Uterus (tissue), 4 donors: ENCODE measurements around the gene DCUN1D2. TPM values are rescaled to one million over a fixed set of nuclear protein-coding genes. Genes with fewer than 3 reads are reported as not detected.

ENCODE experiments used
- DNase-seq, 2 donors: peaks; one replicate each; pipeline ENCODE4 v3.0.0-alpha.2; 2019 to 2020
- H3K27ac ChIP-seq, 2 donors: fragments of 200-600 bp; sonication (generic); 1 replicate in 1 of 2; 2 replicates in 1 of 2; pipeline ENCODE4 v1.5.1; 2016 to 2018
- H3K27me3 ChIP-seq, 2 donors: fragments of 200-600 bp; sonication (generic); one replicate each; pipeline ENCODE4 v1.5.1; 2018 to 2019; ENCODE audit warnings: control low read depth in 1 of 2
- H3K36me3 ChIP-seq, 2 donors: fragments of 200-600 bp; sonication (generic); one replicate each; pipeline ENCODE4 v1.5.1; 2019; ENCODE audit warnings: control low read depth in 1 of 2
- H3K4me1 ChIP-seq, 2 donors: fragments of 200-600 bp; sonication (generic); one replicate each; pipeline ENCODE4 v1.5.1; 2018 to 2019; ENCODE audit warnings: control low read depth in 1 of 2
- H3K4me3 ChIP-seq, 2 donors: fragments of 200-600 bp; sonication (generic); 1 replicate in 1 of 2; 2 replicates in 1 of 2; pipeline ENCODE4 v1.5.1; 2018 to 2019; ENCODE audit warnings: mild to moderate bottlenecking in 1 of 2
- H3K9me3 ChIP-seq, 2 donors: fragments of 200-600 bp; sonication (generic); one replicate each; pipeline ENCODE4 v1.5.1; 2019; ENCODE audit warnings: control low read depth in 1 of 2
- CTCF ChIP-seq, 4 experiments: fragments of 200-600 bp in 2 of 4; fragments of 450-650 bp in 2 of 4; sonication (generic) in 2 of 4; IDR thresholded peaks; one replicate each; pipeline ENCODE4 v1.5.1; 2016 to 2019; ENCODE audit warnings: antibody characterized with exemption in 4 of 4, mild to moderate bottlenecking in 2 of 4, moderate library complexity in 1 of 4
- POLR2A ChIP-seq, 2 donors: fragments of 450-650 bp; IDR thresholded peaks; one replicate each; pipeline ENCODE4 v1.6.1; 2016; ENCODE audit warnings: antibody characterized with exemption in 2 of 2, mild to moderate bottlenecking in 1 of 2, moderate library complexity in 1 of 2
- intact Hi-C: fragments of 100-400 bp; cut with DNase I; formaldehyde crosslinking; loops from one replicate; pipeline ENCODE4 v1.15.1; 2023; ENCODE audit warnings: low total_unique reads
- total RNA-seq, 4 donors: library from RNA; depleted of rRNA in 3 of 4; stranded (reverse); fragments of >200 nt in 3 of 4; gene quantifications; one replicate each; pipeline versions ENCODE4 v1.1.0 to v1.2.4, GENCODE V29; 2014 to 2023
- donor health status: DM: yes; HTN: yes; CAD: no.

DCUN1D2 gene
- total RNA-seq, 4 donors from 2014 or later: 7.7 to 68.2 (median 29.3) TPM

GRCh38 chr13:113483504-113484293 is 6.8 kb downstream of the DCUN1D2 start:
- no peak for TF ChIP-seq POLR2A (IDR thresholded peaks at IDR 0.05)
- no peak for TF ChIP-seq CTCF (IDR thresholded peaks at IDR 0.05)
- peaks cover 0 to 4% of the 10 kb centered on the region in 2 donors for H3K4me1 ChIP-seq

GRCh38 chr13:113483081-113483480 is 7.4 kb downstream of the DCUN1D2 start:
- Histone ChIP-seq H3K4me3 (no peak overlapping the region), H3K9me3 (no peaks in the 10 kb centered on the region), H3K36me3 (no peaks in the 10 kb centered on the region), H3K27ac (no peak overlapping the region), H3K4me1 (no peaks in the 10 kb centered on the region), H3K27me3 (no peaks in the 10 kb centered on the region)
- no peak for TF ChIP-seq CTCF (IDR thresholded peaks at IDR 0.05)
- TF ChIP-seq POLR2A (IDR thresholded peaks at IDR 0.05): no peak
- DNase-seq: no peak
- intact Hi-C loops: no loop called here

More at GRCh38 chr13:113483504-113484293, 6.8 kb downstream of the DCUN1D2 start:
- Histone ChIP-seq H3K4me3 (no peak overlapping the region), H3K27me3 (no peaks in the 10 kb centered on the region), H3K27ac (no peak overlapping the region), H3K9me3 (no peaks in the 10 kb centered on the region), H3K36me3 (no peaks in the 10 kb centered on the region)
- DNase-seq: no peak
- intact Hi-C loops: no loop called here

- H3K4me1 ChIP-seq: no peaks in the 10 kb centered on the region
- TF ChIP-seq CTCF (IDR thresholded peaks at IDR 0.05) (no peak), POLR2A (IDR thresholded peaks at IDR 0.05) (no peak)
- intact Hi-C loops: no loop called here
- H3K4me3 ChIP-seq: no peak overlapping the region
- DNase-seq: no peak
- no peaks in the 10 kb centered on the region for H3K27me3 ChIP-seq
- no peaks in the 10 kb centered on the region for H3K36me3 ChIP-seq
- no peak overlapping the region for H3K27ac ChIP-seq
- H3K9me3 ChIP-seq: no peaks in the 10 kb centered on the region
Observed at GRCh38 chr13:113479179-113479578, 11.3 kb downstream of the DCUN1D2 start.

GRCh38 chr13:113477724-113478123 is 12.8 kb downstream of the DCUN1D2 start:
- Histone ChIP-seq H3K9me3 (no peaks in the 10 kb centered on the region), H3K27ac (no peak overlapping the region), H3K4me1 (no peaks in the 10 kb centered on the region), H3K36me3 (no peaks in the 10 kb centered on the region), H3K27me3 (no peaks in the 10 kb centered on the region), H3K4me3 (no peak overlapping the region)
- intact Hi-C loops: no loop called here
- no peak for TF ChIP-seq POLR2A (IDR thresholded peaks at IDR 0.05)
- TF ChIP-seq CTCF (IDR thresholded peaks at IDR 0.05): no peak
- no peak for DNase-seq

- intact Hi-C loops: no loop called here
- Histone ChIP-seq H3K4me3 (no peak overlapping the region), H3K9me3 (no peaks in the 10 kb centered on the region), H3K27ac (no peak overlapping the region), H3K27me3 (no peaks in the 10 kb centered on the region), H3K36me3 (no peaks in the 10 kb centered on the region), H3K4me1 (no peaks in the 10 kb centered on the region)
- TF ChIP-seq CTCF (IDR thresholded peaks at IDR 0.05) (no peak), POLR2A (IDR thresholded peaks at IDR 0.05) (no peak)
- no peak for DNase-seq
Observed at GRCh38 chr13:113476811-113477210, 13.7 kb downstream of the DCUN1D2 start.
